ENCODE results near the gene EPHB4.
"Not testable (repeated sequence)": the region's sequence is repeated elsewhere in the genome, so short reads cannot be mapped to it uniquely, and the experiment has no call there.

The EPHB4 gene

GRCh38 chr7:100827330-100828226, at the start of gene EPHB4:
Gene EPHB4, minus strand, starts transcription at chr7:100827523. Its CDS starts 493 bp downstream, at chr7:100827030.
- peak; percentile 81 for DNase-seq (ENCODE audit: low spot score)

GRCh38 chr7:100875356-100875751, 48.0 kb upstream of the EPHB4 start:
- peak; percentile 70 for DNase-seq (ENCODE audit: low spot score)

- DNase-seq (ENCODE audit: low spot score) = peak; percentile 99
Measured at GRCh38 chr7:100874577-100875355, 47.4 kb upstream of the EPHB4 start, which contains the start of gene SRRT. Gene SRRT, plus strand, starts transcription at chr7:100875103. Its CDS starts 488 bp downstream, at chr7:100875591.

- no peak for DNase-seq (ENCODE audit: low spot score)
Measured at GRCh38 chr7:100874300-100874576, 46.9 kb upstream of the EPHB4 start.

GRCh38 chr7:100873599-100874299, 46.4 kb upstream of the EPHB4 start:
- no peak for DNase-seq (ENCODE audit: low spot score)

- DNase-seq (ENCODE audit: low spot score) = no peak
Measured at GRCh38 chr7:100867776-100868485, 40.6 kb upstream of the EPHB4 start.

- DNase-seq (ENCODE audit: low spot score) = peak; percentile 82
Measured at GRCh38 chr7:100867040-100867775, 39.9 kb upstream of the EPHB4 start, which contains the start of gene TRIP6. Gene TRIP6, plus strand, starts transcription at chr7:100867387. Its CDS starts 111 bp downstream, at chr7:100867498.

GRCh38 chr7:100866729-100867039, 39.4 kb upstream of the EPHB4 start:
- no peak for DNase-seq (ENCODE audit: low spot score)

- peak; percentile 77 for DNase-seq (ENCODE audit: low spot score)
Measured at GRCh38 chr7:100865938-100866728, 38.8 kb upstream of the EPHB4 start.

- DNase-seq (ENCODE audit: low spot score) = peak; percentile 90
Measured at GRCh38 chr7:100865372-100865911, 38.1 kb upstream of the EPHB4 start.

GRCh38 chr7:100864263-100864845, 37.0 kb upstream of the EPHB4 start:
- DNase-seq (ENCODE audit: low spot score) = no peak

- DNase-seq (ENCODE audit: low spot score) = peak; percentile 64
Measured at GRCh38 chr7:100863406-100863950, 36.2 kb upstream of the EPHB4 start.

- DNase-seq (ENCODE audit: low spot score) = no peak
Measured at GRCh38 chr7:100861616-100861985, 34.3 kb upstream of the EPHB4 start.

- DNase-seq (ENCODE audit: low spot score) = no peak
Measured at GRCh38 chr7:100860702-100861615, 33.6 kb upstream of the EPHB4 start.

- no peak for DNase-seq (ENCODE audit: low spot score)
Measured at GRCh38 chr7:100859856-100860255, 32.5 kb upstream of the EPHB4 start.

- no peak for DNase-seq (ENCODE audit: low spot score)
Measured at GRCh38 chr7:100856871-100857282, 29.6 kb upstream of the EPHB4 start.

- DNase-seq (ENCODE audit: low spot score) = no peak
Measured at GRCh38 chr7:100855515-100855914, 28.2 kb upstream of the EPHB4 start.

GRCh38 chr7:100854899-100855298, 27.6 kb upstream of the EPHB4 start:
- DNase-seq (ENCODE audit: low spot score) = not testable (repeated sequence)
